Measurements from ENCODE around the gene CCDC170. TPM values are rescaled to one million over a fixed set of nuclear protein-coding genes. Genes with fewer than 3 reads are reported as not detected.
"Not testable (repeated sequence)": the region's sequence is repeated elsewhere in the genome, so short reads cannot be mapped to it uniquely, and the experiment has no call there.

The CCDC170 gene
- polyA plus RNA-seq, 1 donor from 2014 or later, result 0.15 TPM

DNA sequence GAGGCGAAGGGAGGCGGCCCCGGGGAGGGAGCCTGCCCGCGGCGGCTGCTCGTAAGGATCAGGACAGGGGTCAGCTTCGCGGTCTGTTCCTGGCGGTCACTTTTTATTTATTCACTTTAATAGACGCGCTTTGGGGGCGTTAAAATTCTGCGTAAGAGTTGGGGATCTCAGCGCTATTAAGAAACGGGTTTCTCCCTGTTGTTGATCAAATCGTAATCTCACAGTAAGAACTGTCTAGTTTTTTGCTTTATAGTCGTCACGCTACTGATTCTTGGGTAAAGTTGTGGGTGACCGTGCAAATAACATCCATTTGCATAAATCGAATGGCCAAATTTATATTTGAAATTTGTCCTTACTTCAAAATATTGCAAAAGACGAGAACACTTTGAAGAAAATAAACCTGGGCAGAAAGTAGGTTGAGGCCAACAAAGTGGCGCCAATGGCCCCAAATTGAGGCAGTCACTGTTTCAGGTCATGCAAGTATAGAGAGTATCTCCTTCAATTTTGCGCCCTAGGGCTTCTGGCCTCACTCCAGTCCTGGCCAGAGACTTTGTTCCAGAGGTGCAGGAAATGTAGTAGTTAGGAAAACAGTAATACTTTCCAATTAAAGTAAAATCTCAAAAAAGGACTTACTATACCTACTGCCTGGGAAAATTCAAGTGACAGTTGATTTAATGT, 40.9 kb upstream of the CCDC170 start:
- Histone ChIP-seq H3K4me2 (ENCODE audit: low read length) (peak overlapping the region; percentile 92), H3F3A (ENCODE audit: insufficient read depth, low read length, poor library complexity, severe bottlenecking) (no peaks in the 10 kb centered on the region), H3K9ac (ENCODE audit: low read length) (peak overlapping the region; percentile 73), H3K36me3 (ENCODE audit: insufficient read depth, low read length) (no peaks in the 10 kb centered on the region), H3K27me3 (ENCODE audit: insufficient read depth, low read depth, low read length) (no peaks in the 10 kb centered on the region), H3K79me2 (replicated peaks; ENCODE audit: insufficient read depth, low read length) (peaks cover 33% of the 10 kb centered on the region), H2AFZ (ENCODE audit: low read depth, low read length) (peak overlapping the region; percentile 82), H3K27ac (ENCODE audit: low read length) (peak overlapping the region; percentile 83), H4K20me1 (ENCODE audit: insufficient read depth) (no peaks in the 10 kb centered on the region), H3K9me2 (ENCODE audit: insufficient read depth, low read length) (no peaks in the 10 kb centered on the region), H3K9me3 (ENCODE audit: low read length) (no peaks in the 10 kb centered on the region), H3K4me3 (ENCODE audit: low read length) (peak overlapping the region; percentile 84)
- TF ChIP-seq EZH2 (IDR thresholded peaks at IDR 0.05; ENCODE audit: borderline replicate concordance, insufficient read depth, low read length, poor library complexity, severe bottlenecking) (no peak), RAD21 (conservative IDR thresholded peaks at IDR 0.05) (no peak)
- TF ChIP-seq, protein P1, sequence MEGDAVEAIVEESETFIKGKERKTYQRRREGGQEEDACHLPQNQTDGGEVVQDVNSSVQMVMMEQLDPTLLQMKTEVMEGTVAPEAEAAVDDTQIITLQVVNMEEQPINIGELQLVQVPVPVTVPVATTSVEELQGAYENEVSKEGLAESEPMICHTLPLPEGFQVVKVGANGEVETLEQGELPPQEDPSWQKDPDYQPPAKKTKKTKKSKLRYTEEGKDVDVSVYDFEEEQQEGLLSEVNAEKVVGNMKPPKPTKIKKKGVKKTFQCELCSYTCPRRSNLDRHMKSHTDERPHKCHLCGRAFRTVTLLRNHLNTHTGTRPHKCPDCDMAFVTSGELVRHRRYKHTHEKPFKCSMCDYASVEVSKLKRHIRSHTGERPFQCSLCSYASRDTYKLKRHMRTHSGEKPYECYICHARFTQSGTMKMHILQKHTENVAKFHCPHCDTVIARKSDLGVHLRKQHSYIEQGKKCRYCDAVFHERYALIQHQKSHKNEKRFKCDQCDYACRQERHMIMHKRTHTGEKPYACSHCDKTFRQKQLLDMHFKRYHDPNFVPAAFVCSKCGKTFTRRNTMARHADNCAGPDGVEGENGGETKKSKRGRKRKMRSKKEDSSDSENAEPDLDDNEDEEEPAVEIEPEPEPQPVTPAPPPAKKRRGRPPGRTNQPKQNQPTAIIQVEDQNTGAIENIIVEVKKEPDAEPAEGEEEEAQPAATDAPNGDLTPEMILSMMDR (IDR thresholded peaks at IDR 0.05; ENCODE audit: poor library complexity, severe bottlenecking), result no peak

DNA sequence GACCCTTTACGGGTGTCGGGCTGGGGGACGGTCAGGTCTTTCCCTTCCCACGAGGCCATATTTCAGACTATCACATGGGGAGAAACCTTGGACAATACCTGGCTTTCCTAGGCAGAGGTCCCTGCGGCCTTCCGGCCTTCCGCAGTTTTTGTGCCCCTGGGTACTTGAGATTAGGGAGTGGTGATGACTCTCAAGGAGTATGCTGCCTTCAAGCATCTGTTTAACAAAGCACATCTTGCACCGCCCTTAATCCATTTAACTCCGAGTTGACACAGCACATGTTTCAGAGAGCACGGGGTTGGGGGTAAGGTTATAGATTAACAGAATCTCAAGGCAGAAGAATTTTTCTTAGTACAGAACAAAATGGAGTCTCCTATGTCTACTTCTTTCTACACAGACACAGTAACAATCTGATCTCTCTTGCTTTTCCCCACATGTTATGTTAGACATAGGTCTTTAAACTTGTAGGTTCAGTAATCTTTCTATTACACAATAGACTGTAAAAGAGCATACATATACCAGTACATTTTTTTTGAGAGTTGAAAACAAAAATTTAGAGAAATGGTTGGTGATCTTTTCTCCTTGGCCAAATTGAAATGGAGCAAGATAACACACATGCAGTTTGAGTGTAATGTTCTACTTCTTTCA, 37.9 kb upstream of the CCDC170 start:
- peaks cover 26% of the 10 kb centered on the region for H3K79me2 ChIP-seq (replicated peaks; ENCODE audit: insufficient read depth, low read length)
- H4K20me1 ChIP-seq (ENCODE audit: insufficient read depth); H3F3A ChIP-seq (ENCODE audit: insufficient read depth, low read length, poor library complexity, severe bottlenecking); H3K9me2 ChIP-seq (ENCODE audit: insufficient read depth, low read length); H3K27ac ChIP-seq (ENCODE audit: low read length); H3K4me3 ChIP-seq (ENCODE audit: low read length); H3K27me3 ChIP-seq (ENCODE audit: insufficient read depth, low read depth, low read length); H3K9me3 ChIP-seq (ENCODE audit: low read length); H3K36me3 ChIP-seq (ENCODE audit: insufficient read depth, low read length); H2AFZ ChIP-seq (ENCODE audit: low read depth, low read length); H3K4me2 ChIP-seq (ENCODE audit: low read length); H3K9ac ChIP-seq (ENCODE audit: low read length): not testable (repeated sequence)

DNA sequence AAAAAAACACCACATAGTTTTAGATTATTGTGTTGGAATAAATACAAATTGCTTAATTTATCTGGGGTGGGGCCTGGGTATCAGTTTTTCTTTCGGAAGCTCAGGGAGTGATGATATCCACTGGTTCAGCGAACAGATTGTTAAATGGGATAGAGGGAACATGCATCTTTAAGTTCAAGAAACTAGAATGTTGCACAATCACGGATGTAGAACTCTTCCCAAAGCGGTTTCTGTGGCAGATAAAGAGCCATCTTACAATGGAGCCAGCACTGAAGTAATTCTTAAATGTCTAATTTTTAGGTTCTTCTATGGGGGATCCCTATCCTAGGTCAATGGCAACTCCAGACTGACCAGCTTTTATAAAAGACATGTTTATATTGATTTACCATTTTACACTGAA, 32.1 kb upstream of the CCDC170 start:
- Histone ChIP-seq H3K79me2 (replicated peaks; ENCODE audit: insufficient read depth, low read length) (no peaks in the 10 kb centered on the region), H2AFZ (ENCODE audit: low read depth, low read length) (no peak overlapping the region), H3F3A (ENCODE audit: insufficient read depth, low read length, poor library complexity, severe bottlenecking) (no peaks in the 10 kb centered on the region), H3K27me3 (ENCODE audit: insufficient read depth, low read depth, low read length) (no peaks in the 10 kb centered on the region), H3K9me2 (ENCODE audit: insufficient read depth, low read length) (no peaks in the 10 kb centered on the region), H3K9ac (ENCODE audit: low read length) (no peak overlapping the region), H3K4me3 (ENCODE audit: low read length) (no peak overlapping the region), H3K27ac (ENCODE audit: low read length) (no peak overlapping the region), H3K9me3 (ENCODE audit: low read length) (no peaks in the 10 kb centered on the region), H3K4me2 (ENCODE audit: low read length) (no peak overlapping the region), H3K36me3 (ENCODE audit: insufficient read depth, low read length) (no peaks in the 10 kb centered on the region), H4K20me1 (ENCODE audit: insufficient read depth) (no peaks in the 10 kb centered on the region)
- no peak for TF ChIP-seq POLR2AphosphoS5 (IDR thresholded peaks at IDR 0.05)
- no peak for TF ChIP-seq MXI1 (conservative IDR thresholded peaks at IDR 0.05; ENCODE audit: poor library complexity, severe bottlenecking)
- TF ChIP-seq EZH2 (IDR thresholded peaks at IDR 0.05; ENCODE audit: borderline replicate concordance, insufficient read depth, low read length, poor library complexity, severe bottlenecking), result no peak
- no peak for TF ChIP-seq TAF1 (IDR thresholded peaks at IDR 0.05; ENCODE audit: low read depth)
- TF ChIP-seq, protein P1 (IDR thresholded peaks at IDR 0.05; ENCODE audit: poor library complexity, severe bottlenecking), result no peak
- no peak for TF ChIP-seq EP300 (conservative IDR thresholded peaks at IDR 0.05; ENCODE audit: poor library complexity, severe bottlenecking)
- TF ChIP-seq RAD21 (conservative IDR thresholded peaks at IDR 0.05), result no peak
- TF ChIP-seq SMC3 (conservative IDR thresholded peaks at IDR 0.05; ENCODE audit: poor library complexity), result no peak
